ENCODE measurements around the gene EPS8. TPM values are rescaled to one million over a fixed set of nuclear protein-coding genes. Genes with fewer than 3 reads are reported as not detected.
A peak's percentile ranks its signal among the peaks of the same experiment; 100 is the strongest.

The EPS8 gene
- total RNA-seq, 4 donors from 2014 or later = 26.1 to 43.2 (median 32.3) TPM

DNA sequence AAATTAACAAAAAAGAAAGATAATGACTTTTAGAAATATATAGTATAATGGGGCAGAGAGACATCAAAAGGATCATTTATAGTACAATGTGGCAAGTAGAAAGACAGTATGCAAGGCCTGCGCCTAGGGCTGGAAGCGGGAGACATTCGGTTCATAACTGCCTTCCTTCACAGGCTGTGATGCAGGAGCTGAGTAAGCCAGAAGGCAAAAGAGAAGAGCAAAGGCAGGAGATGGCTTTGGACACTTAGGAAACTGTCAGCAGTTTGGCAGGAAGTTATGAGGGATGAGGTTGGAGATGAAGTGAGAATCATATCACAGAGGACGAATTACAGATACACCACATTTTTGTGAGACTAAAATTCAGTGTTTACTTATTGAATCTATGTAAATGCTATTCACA is 97.8 kb downstream of the EPS8 start:
- H3K4me3 ChIP-seq (ENCODE audit: low read depth, poor library complexity, severe bottlenecking) = no peak overlapping the region
- no peak for TF ChIP-seq POLR2A (IDR thresholded peaks at IDR 0.05)
- TF ChIP-seq, protein P1, sequence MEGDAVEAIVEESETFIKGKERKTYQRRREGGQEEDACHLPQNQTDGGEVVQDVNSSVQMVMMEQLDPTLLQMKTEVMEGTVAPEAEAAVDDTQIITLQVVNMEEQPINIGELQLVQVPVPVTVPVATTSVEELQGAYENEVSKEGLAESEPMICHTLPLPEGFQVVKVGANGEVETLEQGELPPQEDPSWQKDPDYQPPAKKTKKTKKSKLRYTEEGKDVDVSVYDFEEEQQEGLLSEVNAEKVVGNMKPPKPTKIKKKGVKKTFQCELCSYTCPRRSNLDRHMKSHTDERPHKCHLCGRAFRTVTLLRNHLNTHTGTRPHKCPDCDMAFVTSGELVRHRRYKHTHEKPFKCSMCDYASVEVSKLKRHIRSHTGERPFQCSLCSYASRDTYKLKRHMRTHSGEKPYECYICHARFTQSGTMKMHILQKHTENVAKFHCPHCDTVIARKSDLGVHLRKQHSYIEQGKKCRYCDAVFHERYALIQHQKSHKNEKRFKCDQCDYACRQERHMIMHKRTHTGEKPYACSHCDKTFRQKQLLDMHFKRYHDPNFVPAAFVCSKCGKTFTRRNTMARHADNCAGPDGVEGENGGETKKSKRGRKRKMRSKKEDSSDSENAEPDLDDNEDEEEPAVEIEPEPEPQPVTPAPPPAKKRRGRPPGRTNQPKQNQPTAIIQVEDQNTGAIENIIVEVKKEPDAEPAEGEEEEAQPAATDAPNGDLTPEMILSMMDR (IDR thresholded peaks at IDR 0.05) = no peak
- intact Hi-C loops (cut with DNase I; ENCODE audit: low total_unique reads) = no loop called here
- WGBS, 2 donors = 78 to 92% methylated on average over 4 of the region's 4 CpGs
- DNase-seq (ENCODE audit: low spot score in 2 of 2) = no peak

DNA sequence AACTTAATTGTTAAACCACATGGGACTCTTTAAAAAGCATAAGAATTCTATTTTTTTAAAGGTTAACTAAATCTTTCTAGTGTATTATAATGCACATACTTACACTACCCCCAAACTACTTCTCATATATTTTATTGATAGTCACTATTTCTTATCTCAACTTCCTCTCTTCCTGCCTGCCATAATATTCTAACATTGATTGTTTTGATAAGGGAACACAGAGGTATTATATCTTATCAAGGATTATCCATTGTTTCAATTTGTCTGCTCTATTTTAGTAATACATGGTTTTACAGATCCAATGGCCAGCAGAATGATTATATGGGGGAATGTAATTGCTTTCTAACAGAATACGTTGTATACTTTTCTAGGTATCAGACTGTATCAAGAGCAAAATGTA is 98.9 kb downstream of the EPS8 start:
- TF ChIP-seq POLR2A (IDR thresholded peaks at IDR 0.05) = no peak
- TF ChIP-seq, protein P1 (IDR thresholded peaks at IDR 0.05) = no peak
- no peak for DNase-seq (ENCODE audit: low spot score in 2 of 2)
- 78 to 85% methylated on average over 1 of the region's 1 CpG for WGBS, 2 donors
- no peak overlapping the region for H3K4me3 ChIP-seq (ENCODE audit: low read depth, poor library complexity, severe bottlenecking)
- intact Hi-C loops (cut with DNase I; ENCODE audit: low total_unique reads) = no loop called here

DNA sequence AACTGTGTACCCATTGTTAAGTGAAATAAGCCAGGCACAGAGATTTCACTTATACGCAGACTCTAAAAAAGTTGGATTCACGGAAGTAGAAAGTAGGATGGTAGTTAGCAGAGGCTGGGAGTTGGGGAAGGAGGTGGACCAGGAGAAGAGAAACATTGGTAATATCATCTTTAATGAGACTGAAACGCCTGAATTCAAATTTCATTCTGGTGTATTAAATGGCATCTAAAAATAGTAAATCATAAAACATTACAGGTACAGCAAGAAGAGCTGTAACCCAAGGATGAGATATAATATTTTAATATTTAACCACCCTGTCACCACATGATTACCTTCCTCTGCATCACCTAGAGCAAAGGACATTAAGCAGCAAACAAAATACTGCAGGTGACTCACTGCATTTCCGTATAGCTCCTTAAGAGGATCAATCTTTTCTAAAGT is 99.4 kb downstream of the EPS8 start:
- WGBS, 2 donors = 72 to 73% methylated on average over 4 of the region's 4 CpGs
- TF ChIP-seq, protein P1 (IDR thresholded peaks at IDR 0.05) = no peak
- TF ChIP-seq POLR2A (IDR thresholded peaks at IDR 0.05) = no peak
- intact Hi-C loops (cut with DNase I; ENCODE audit: low total_unique reads) = no loop called here
- no peak for DNase-seq (ENCODE audit: low spot score in 2 of 2)
- no peak overlapping the region for H3K4me3 ChIP-seq (ENCODE audit: low read depth, poor library complexity, severe bottlenecking)

DNA sequence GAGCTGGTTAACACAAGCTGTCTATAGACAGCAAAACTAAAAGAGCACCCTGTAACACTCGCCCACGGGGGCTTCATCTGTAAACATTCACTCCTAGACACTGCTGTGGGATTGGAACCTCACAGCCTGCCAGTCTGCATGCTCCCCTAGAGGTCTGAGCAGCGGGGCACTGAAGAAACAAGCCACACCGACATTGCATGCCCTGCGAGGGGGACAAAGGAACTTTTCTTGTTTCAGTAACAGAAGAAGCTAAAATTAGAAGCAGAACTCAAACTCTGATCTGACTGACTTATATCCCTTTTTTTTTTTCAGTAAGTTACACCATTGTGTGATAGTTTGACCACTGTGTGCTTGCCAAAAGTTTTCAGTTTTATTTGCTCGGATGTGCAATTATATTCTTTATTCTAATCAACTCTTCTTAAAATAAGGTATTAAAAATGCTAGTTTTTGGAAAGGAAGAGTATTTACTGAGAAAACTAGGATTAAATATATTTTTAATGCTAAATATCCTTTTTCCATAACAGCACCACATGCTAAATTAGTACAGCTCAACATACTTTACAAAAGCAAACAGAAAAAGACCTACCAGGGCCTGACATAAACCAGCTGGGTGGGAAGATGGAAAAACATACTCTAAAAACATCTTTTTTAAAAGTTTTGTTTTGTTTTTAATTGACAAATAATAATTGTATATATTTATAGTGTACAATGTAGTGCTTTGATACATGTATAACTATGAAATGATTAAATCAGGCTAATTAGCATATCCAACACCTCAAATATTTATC is 100.2 kb downstream of the EPS8 start:
- WGBS, 2 donors = 56 to 67% methylated on average over 6 of the region's 6 CpGs
- no peak for DNase-seq (ENCODE audit: low spot score in 2 of 2)
- intact Hi-C loops (cut with DNase I; ENCODE audit: low total_unique reads) = no loop called here
- no peak overlapping the region for H3K4me3 ChIP-seq (ENCODE audit: low read depth, poor library complexity, severe bottlenecking)
- TF ChIP-seq, protein P1 (IDR thresholded peaks at IDR 0.05) = no peak
- no peak for TF ChIP-seq POLR2A (IDR thresholded peaks at IDR 0.05)

DNA sequence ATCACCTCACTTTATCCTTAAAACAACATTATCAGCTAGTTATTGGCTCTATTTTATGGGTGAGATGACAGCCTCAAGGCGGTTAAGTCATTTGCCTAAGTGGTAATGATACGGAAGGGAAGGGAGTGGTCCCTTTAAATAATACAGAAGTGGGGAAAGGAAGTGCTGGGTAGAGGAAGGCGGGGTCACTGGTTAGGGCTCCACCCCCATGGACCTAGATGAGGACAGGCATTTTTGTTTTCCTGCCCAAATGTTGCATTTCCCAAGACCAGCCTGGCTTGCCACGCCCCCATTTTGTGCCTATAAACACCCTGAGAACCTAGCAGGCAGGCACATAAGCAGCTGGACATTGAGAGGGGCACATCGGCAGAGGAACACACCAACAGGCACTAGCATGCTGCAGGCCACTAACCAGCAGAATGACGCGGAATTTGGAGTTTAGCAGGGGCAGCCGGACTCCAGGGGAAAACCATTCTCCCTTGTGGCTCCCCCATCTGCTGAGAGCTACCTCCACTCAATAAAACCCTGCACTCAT is 100.9 kb downstream of the EPS8 start:
- intact Hi-C loops (cut with DNase I; ENCODE audit: low total_unique reads) = no loop called here
- no peak overlapping the region for H3K4me3 ChIP-seq (ENCODE audit: low read depth, poor library complexity, severe bottlenecking)
- TF ChIP-seq, protein P1 (IDR thresholded peaks at IDR 0.05) = no peak
- TF ChIP-seq POLR2A (IDR thresholded peaks at IDR 0.05) = no peak
- 68 to 70% methylated on average over 8 of the region's 8 CpGs for WGBS, 2 donors
- peak; percentile 71 to 94 for DNase-seq (ENCODE audit: low spot score in 2 of 2)

Data from lower leg skin (tissue), 4 donors.